ENCODE measurements around the gene MLST8. TPM values are rescaled to one million over a fixed set of nuclear protein-coding genes. Genes with fewer than 3 reads are reported as not detected.
"Not testable (repeated sequence)": the region's sequence is repeated elsewhere in the genome, so short reads cannot be mapped to it uniquely, and the experiment has no call there.

Gene MLST8
- total and polyA plus RNA-seq, 2 donors: 20.3 to 34.6 TPM

DNA sequence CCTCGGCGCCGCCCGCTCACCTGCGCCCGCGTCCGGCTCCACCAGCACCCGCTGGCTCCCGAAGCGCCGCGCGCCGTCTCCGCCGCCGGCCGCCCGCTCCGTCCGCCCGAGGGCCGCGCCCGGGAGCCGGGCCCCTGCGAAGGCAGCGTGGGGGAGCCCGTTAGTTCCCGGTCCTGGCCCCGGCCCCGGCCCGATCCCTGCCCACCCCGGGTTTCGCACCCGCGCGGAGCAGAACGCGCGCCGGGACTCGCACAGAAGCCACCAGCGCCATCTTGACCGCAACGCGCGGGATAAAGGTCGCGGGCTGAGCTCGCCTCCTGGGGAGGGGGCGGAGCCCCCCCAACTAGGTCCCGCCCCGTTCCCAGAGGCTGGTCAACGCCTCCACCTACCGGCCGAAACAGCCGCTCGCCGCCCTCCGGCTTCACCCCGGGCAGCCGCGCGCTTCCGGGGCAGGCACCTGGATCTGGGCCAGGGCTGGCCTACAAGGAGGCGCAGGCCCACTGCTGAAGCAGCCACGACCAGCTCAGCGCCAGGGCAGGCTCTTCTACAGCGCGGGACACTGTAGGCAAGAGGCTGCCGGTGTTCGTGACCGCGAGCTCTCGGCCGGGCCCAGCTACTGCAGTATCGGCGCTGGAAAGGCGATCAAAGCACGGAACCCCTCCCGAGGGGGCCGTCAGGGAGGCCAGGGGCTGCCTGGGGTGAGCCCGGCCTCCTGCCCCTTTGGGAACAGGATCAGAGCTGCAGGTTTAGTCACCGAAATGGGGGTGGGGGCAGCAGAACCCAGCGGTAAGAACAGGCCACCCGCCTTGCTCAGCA, 46.2 kb downstream of the MLST8 start, which contains the start of gene ECI1:
TSS of gene ECI1 (minus strand) at position 292 of the 816 bp plus-strand sequence. CDS start at position 271, 21 bp downstream.
- Histone ChIP-seq H3K4me3 (ENCODE audit: low read length in 2 of 2) (peak within 1 kb of the TSS; percentile 57 to 90), H3K36me3 (ENCODE audit: control insufficient read depth in 2 of 2, insufficient read depth in 2 of 2, low read length in 1 of 2) (peaks cover 40 to 43% of the 10 kb centered on the region in 2 donors), H3K9me3 (ENCODE audit: control insufficient read depth in 2 of 2, insufficient read depth in 1 of 2, low read length in 1 of 2) (peaks cover 0 to 3% of the 10 kb centered on the region in 2 donors), H3K4me1 (ENCODE audit: control insufficient read depth in 2 of 2, insufficient read depth in 2 of 2, low read length in 2 of 2) (peaks cover 14 to 20% of the 10 kb centered on the region in 2 donors), H3K27me3 (ENCODE audit: control insufficient read depth in 2 of 2, insufficient read depth in 1 of 2, low read length in 1 of 2) (no peaks in the 10 kb centered on the region), H3K27ac (ENCODE audit: low read depth in 1 of 2, low read length in 1 of 2) (peak within 1 kb of the TSS; percentile 64 to 93)
- peak in 8 of 9 donors; percentile 29 to 83 (median 62) for DNase-seq (ENCODE audit: low read depth in 6 of 9, low spot score in 9 of 9)
- 5% methylated on average over 88 of the region's 88 CpGs for WGBS

DNA sequence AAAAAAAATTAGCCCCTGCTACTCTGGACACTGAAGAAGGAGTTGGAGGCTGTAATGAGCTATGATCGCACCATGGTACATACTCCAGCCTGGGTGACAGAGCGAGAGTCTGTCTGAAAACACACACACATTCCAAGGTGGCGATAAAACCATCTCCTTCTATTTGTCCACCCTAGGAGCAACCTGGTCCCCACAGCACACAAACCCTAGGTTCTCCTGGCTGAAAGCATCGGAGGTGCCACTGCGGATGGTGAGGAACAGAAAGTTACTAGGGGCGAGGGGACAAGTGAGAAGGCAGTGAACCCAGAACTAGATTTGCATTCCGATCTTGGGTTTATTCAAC, 47.5 kb downstream of the MLST8 start:
- no peak overlapping the region for H3K4me3 ChIP-seq (ENCODE audit: low read length in 2 of 2)
- no peak for DNase-seq (ENCODE audit: low read depth in 6 of 9, low spot score in 9 of 9)
- no peaks in the 10 kb centered on the region for H3K27me3 ChIP-seq (ENCODE audit: control insufficient read depth in 2 of 2, insufficient read depth in 1 of 2, low read length in 1 of 2)
- H3K36me3 ChIP-seq (ENCODE audit: control insufficient read depth in 2 of 2, insufficient read depth in 2 of 2, low read length in 1 of 2): peaks cover 49 to 54% of the 10 kb centered on the region in 2 donors
- H3K27ac ChIP-seq (ENCODE audit: low read depth in 1 of 2, low read length in 1 of 2): peak overlapping the region in 1 of 2 donors; percentile 3
- H3K9me3 ChIP-seq (ENCODE audit: control insufficient read depth in 2 of 2, insufficient read depth in 1 of 2, low read length in 1 of 2): peaks cover 0 to 3% of the 10 kb centered on the region in 2 donors
- 98% methylated on average over 7 of the region's 7 CpGs for WGBS
- peaks cover 14 to 20% of the 10 kb centered on the region in 2 donors for H3K4me1 ChIP-seq (ENCODE audit: control insufficient read depth in 2 of 2, insufficient read depth in 2 of 2, low read length in 2 of 2)

DNA sequence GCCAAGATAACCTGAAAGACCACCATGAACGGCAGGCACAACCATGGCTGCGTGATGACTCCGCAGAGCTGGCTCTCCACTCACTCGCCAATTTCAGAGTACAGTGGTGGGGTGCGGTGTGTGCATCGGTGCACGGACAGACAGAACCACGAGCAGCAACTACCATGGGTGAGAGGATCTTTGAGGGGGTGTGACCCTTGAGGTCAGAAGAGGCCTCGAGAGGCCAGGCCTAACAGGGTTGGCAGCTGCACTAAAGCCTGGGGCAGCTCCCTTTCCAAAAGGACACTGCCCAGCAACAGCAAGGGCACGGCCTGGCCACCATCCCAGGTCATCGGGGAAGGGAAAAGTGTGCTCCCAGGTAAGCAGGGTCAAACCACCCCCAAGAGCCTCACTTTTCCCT, 48.0 kb downstream of the MLST8 start:
- Histone ChIP-seq H3K4me3 (ENCODE audit: low read length in 2 of 2) (no peak overlapping the region), H3K27ac (ENCODE audit: low read depth in 1 of 2, low read length in 1 of 2) (no peak overlapping the region), H3K36me3 (ENCODE audit: control insufficient read depth in 2 of 2, insufficient read depth in 2 of 2, low read length in 1 of 2) (peaks cover 54 to 55% of the 10 kb centered on the region in 2 donors), H3K9me3 (ENCODE audit: control insufficient read depth in 2 of 2, insufficient read depth in 1 of 2, low read length in 1 of 2) (peaks cover 0 to 3% of the 10 kb centered on the region in 2 donors), H3K27me3 (ENCODE audit: control insufficient read depth in 2 of 2, insufficient read depth in 1 of 2, low read length in 1 of 2) (no peaks in the 10 kb centered on the region), H3K4me1 (ENCODE audit: control insufficient read depth in 2 of 2, insufficient read depth in 2 of 2, low read length in 2 of 2) (peaks cover 14 to 20% of the 10 kb centered on the region in 2 donors)
- WGBS: 96% methylated on average over 11 of the region's 11 CpGs
- no peak for DNase-seq (ENCODE audit: low read depth in 6 of 9, low spot score in 9 of 9)

DNA sequence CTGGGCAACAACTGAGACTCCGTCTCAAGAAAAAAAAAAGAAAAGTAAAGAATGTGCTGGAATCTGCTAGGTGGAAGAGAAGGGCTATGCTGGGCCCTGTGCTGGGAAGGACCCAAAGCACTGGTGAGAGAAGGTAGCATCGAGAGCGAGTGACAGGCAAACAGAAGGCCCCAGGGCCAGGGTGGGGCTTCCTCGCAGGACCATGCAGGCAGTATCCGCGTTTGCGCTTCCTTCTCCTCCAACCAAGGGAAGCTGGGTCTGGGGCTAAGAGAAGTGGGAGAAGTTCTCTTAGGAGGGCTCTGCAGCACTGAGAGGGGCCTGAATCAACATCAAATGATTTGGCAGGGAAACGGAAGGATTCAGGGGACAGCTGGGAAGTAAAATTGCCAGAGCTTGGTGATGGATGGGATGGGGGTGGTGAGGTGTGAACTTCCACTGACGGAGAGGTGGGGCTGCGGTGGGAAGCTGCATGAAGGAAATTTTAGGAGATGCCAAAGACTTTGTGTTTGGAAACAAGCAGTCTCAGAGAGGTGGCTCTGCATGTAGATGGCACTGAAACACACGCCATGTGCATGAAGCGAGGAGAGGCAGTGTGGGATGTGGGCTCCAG, 51.4 kb downstream of the MLST8 start:
- no peak for DNase-seq (ENCODE audit: low read depth in 6 of 9, low spot score in 9 of 9)
- WGBS: over 99% methylated on average over 12 of the region's 12 CpGs
- Histone ChIP-seq H3K4me1 (ENCODE audit: control insufficient read depth in 2 of 2, insufficient read depth in 2 of 2, low read length in 2 of 2) (peaks cover 4 to 6% of the 10 kb centered on the region in 2 donors), H3K9me3 (ENCODE audit: control insufficient read depth in 2 of 2, insufficient read depth in 1 of 2, low read length in 1 of 2) (peaks cover 0 to 3% of the 10 kb centered on the region in 2 donors), H3K4me3 (ENCODE audit: low read length in 2 of 2) (no peak overlapping the region), H3K27ac (ENCODE audit: low read depth in 1 of 2, low read length in 1 of 2) (no peak overlapping the region), H3K27me3 (ENCODE audit: control insufficient read depth in 2 of 2, insufficient read depth in 1 of 2, low read length in 1 of 2) (no peaks in the 10 kb centered on the region), H3K36me3 (ENCODE audit: control insufficient read depth in 2 of 2, insufficient read depth in 2 of 2, low read length in 1 of 2) (peaks cover 65 to 78% of the 10 kb centered on the region in 2 donors)

DNA sequence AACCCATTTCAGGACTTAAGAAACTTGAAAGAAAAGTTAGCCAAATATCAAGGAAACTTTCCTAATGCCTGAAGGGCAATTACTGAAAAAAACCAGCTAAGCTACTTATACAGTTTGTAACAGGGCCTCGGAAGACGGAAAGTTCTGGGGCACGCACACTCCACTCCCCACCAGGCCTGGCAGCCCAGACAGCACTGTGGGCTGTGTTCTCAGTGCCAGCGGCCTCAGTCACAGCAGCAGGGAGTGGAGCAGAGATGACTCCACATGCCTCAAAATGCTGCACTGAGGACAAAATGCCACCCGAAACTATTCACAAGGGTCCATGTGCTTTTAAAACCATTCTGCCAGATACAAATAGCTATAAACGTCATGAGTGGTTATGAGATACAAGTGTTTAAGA, 52.5 kb downstream of the MLST8 start:
- Histone ChIP-seq H3K4me3 (ENCODE audit: low read length in 2 of 2) (no peak overlapping the region), H3K36me3 (ENCODE audit: control insufficient read depth in 2 of 2, insufficient read depth in 2 of 2, low read length in 1 of 2) (peaks cover 71 to 89% of the 10 kb centered on the region in 2 donors), H3K27ac (ENCODE audit: low read depth in 1 of 2, low read length in 1 of 2) (no peak overlapping the region), H3K9me3 (ENCODE audit: control insufficient read depth in 2 of 2, insufficient read depth in 1 of 2, low read length in 1 of 2) (peaks cover 0 to 3% of the 10 kb centered on the region in 2 donors), H3K4me1 (ENCODE audit: control insufficient read depth in 2 of 2, insufficient read depth in 2 of 2, low read length in 2 of 2) (no peaks in the 10 kb centered on the region), H3K27me3 (ENCODE audit: control insufficient read depth in 2 of 2, insufficient read depth in 1 of 2, low read length in 1 of 2) (no peaks in the 10 kb centered on the region)
- no peak for DNase-seq (ENCODE audit: low read depth in 6 of 9, low spot score in 9 of 9)
- 98% methylated on average over 6 of the region's 6 CpGs for WGBS

DNA sequence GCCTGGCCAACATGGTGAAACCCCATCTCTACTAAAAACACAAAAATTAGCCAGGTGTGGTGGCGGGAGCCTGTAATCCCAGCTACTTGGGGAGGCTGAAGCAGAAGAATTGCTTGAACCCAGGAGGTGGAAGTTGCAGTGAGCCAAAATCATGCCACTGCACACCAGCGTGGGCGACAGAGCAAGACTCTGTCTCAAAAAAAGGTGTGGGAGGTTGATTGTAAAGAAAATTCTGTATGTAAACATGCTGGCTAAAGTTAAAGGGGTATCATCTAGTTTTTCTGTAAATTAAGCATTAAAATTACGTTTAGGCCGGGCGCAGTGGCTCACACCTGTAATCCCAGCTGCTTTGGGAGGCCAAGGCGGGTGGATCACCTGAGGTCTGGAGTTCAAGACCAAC, 53.3 kb downstream of the MLST8 start:
- not testable (repeated sequence) for H3K9me3 ChIP-seq (ENCODE audit: control insufficient read depth in 2 of 2, insufficient read depth in 1 of 2, low read length in 1 of 2); H3K4me3 ChIP-seq (ENCODE audit: low read length in 2 of 2); H3K27ac ChIP-seq (ENCODE audit: low read depth in 1 of 2, low read length in 1 of 2); H3K27me3 ChIP-seq (ENCODE audit: control insufficient read depth in 2 of 2, insufficient read depth in 1 of 2, low read length in 1 of 2); DNase-seq (ENCODE audit: low read depth in 6 of 9, low spot score in 9 of 9); H3K4me1 ChIP-seq (ENCODE audit: control insufficient read depth in 2 of 2, insufficient read depth in 2 of 2, low read length in 2 of 2)
- WGBS: 99% methylated on average over 7 of the region's 7 CpGs
- peaks cover 71 to 89% of the 10 kb centered on the region in 2 donors for H3K36me3 ChIP-seq (ENCODE audit: control insufficient read depth in 2 of 2, insufficient read depth in 2 of 2, low read length in 1 of 2)

Other genes with a start within 250 kb of the MLST8 start
- gene NDUFB10, start 245.9 kb upstream of the MLST8 start, total RNA-seq: 103 TPM
- gene NDUFB10, start 245.9 kb upstream of the MLST8 start, polyA plus RNA-seq: 129 TPM
- 2,266 TPM for gene RPS2, start 240.6 kb upstream of the MLST8 start, total RNA-seq
- gene RPS2, start 240.6 kb upstream of the MLST8 start, polyA plus RNA-seq: 2,485 TPM
- gene RNF151, start 238.6 kb upstream of the MLST8 start, total RNA-seq: not detected
- gene RNF151, start 238.6 kb upstream of the MLST8 start, polyA plus RNA-seq: 0.82 TPM
- 28.4 TPM for gene TBL3, start 233.4 kb upstream of the MLST8 start, total RNA-seq
- 52.3 TPM for gene TBL3, start 233.4 kb upstream of the MLST8 start, polyA plus RNA-seq
- 2.2 TPM for gene NOXO1, start 224.0 kb upstream of the MLST8 start, total RNA-seq
- gene NOXO1, start 224.0 kb upstream of the MLST8 start, polyA plus RNA-seq: 5.7 TPM
- 16.1 TPM for gene GFER, start 221.3 kb upstream of the MLST8 start, total RNA-seq
- 28.0 TPM for gene GFER, start 221.3 kb upstream of the MLST8 start, polyA plus RNA-seq
- 1.2 TPM for gene SYNGR3, start 215.5 kb upstream of the MLST8 start, total RNA-seq
- 2.7 TPM for gene SYNGR3, start 215.5 kb upstream of the MLST8 start, polyA plus RNA-seq
- 5.7 TPM for gene ZNF598, start 195.6 kb upstream of the MLST8 start, total RNA-seq
- gene ZNF598, start 195.6 kb upstream of the MLST8 start, polyA plus RNA-seq: 46.2 TPM
- 0.66 TPM for gene NPW, start 185.7 kb upstream of the MLST8 start, total RNA-seq
- 1.2 TPM for gene NPW, start 185.7 kb upstream of the MLST8 start, polyA plus RNA-seq
- 6.3 TPM for gene NHERF2, start 178.6 kb upstream of the MLST8 start, total RNA-seq
- 23.4 TPM for gene NHERF2, start 178.6 kb upstream of the MLST8 start, polyA plus RNA-seq
- 32.7 TPM for gene NTHL1, start 157.6 kb upstream of the MLST8 start, total RNA-seq
- 32.7 TPM for gene NTHL1, start 157.6 kb upstream of the MLST8 start, polyA plus RNA-seq
- gene TSC2, start 157.5 kb upstream of the MLST8 start, total RNA-seq: 22.7 TPM
- 61.8 TPM for gene TSC2, start 157.5 kb upstream of the MLST8 start, polyA plus RNA-seq
- gene PKD1, start 69.6 kb upstream of the MLST8 start, total RNA-seq: 13.4 TPM
- 35.3 TPM for gene PKD1, start 69.6 kb upstream of the MLST8 start, polyA plus RNA-seq
- 0.28 TPM for gene RAB26, start 56.8 kb upstream of the MLST8 start, total RNA-seq
- gene RAB26, start 56.8 kb upstream of the MLST8 start, polyA plus RNA-seq: 2.6 TPM
- 22.3 TPM for gene TRAF7, start 49.7 kb upstream of the MLST8 start, total RNA-seq
- 23.9 TPM for gene TRAF7, start 49.7 kb upstream of the MLST8 start, polyA plus RNA-seq
- gene CASKIN1, start 8.8 kb upstream of the MLST8 start, total RNA-seq: 0.05 TPM
- 0.48 TPM for gene CASKIN1, start 8.8 kb upstream of the MLST8 start, polyA plus RNA-seq
- gene BRICD5, start 5.4 kb downstream of the MLST8 start, total RNA-seq: 4.0 TPM
- 21.3 TPM for gene BRICD5, start 5.4 kb downstream of the MLST8 start, polyA plus RNA-seq
- gene PGP, start 9.4 kb downstream of the MLST8 start, total RNA-seq: 12.4 TPM
- gene PGP, start 9.4 kb downstream of the MLST8 start, polyA plus RNA-seq: 12.9 TPM
- 26.5 TPM for gene E4F1, start 18.1 kb downstream of the MLST8 start, total RNA-seq
- 42.3 TPM for gene E4F1, start 18.1 kb downstream of the MLST8 start, polyA plus RNA-seq
- gene DNASE1L2, start 31.0 kb downstream of the MLST8 start, total RNA-seq: 0.99 TPM
- 3.5 TPM for gene DNASE1L2, start 31.0 kb downstream of the MLST8 start, polyA plus RNA-seq
- 31.1 TPM for gene ECI1, start 46.1 kb downstream of the MLST8 start, total RNA-seq
- 47.0 TPM for gene ECI1, start 46.1 kb downstream of the MLST8 start, polyA plus RNA-seq
- gene RNPS1, start 62.7 kb downstream of the MLST8 start, total RNA-seq: 87.2 TPM
- gene RNPS1, start 62.7 kb downstream of the MLST8 start, polyA plus RNA-seq: 130 TPM
- 8.4 TPM for gene ABCA3, start 135.3 kb downstream of the MLST8 start, total RNA-seq
- 8.6 TPM for gene ABCA3, start 135.3 kb downstream of the MLST8 start, polyA plus RNA-seq
- 22.7 TPM for gene CCNF, start 224.0 kb downstream of the MLST8 start, total RNA-seq
- gene CCNF, start 224.0 kb downstream of the MLST8 start, polyA plus RNA-seq: 4.0 TPM